ENCODE measurements around the gene DCLK1. TPM values are rescaled to one million over a fixed set of nuclear protein-coding genes. Genes with fewer than 3 reads are reported as not detected.

The DCLK1 gene
- total RNA-seq, 2 donors from 2014 or later: 64.4 to 112 TPM

- intact Hi-C loops (cut with DNase I): no loop called here
- DNase-seq (ENCODE audit: low spot score): no peak
Observed at GRCh38 chr13:35792021-35792420, 339.2 kb downstream of the DCLK1 start.

GRCh38 chr13:35791184-35791851, 339.9 kb downstream of the DCLK1 start:
- no peak for DNase-seq (ENCODE audit: low spot score)

GRCh38 chr13:35789335-35790165, 341.6 kb downstream of the DCLK1 start:
- no peak for DNase-seq (ENCODE audit: low spot score)
- intact Hi-C loops (cut with DNase I): no loop called here

More at GRCh38 chr13:35791184-35791851, 339.9 kb downstream of the DCLK1 start:
- intact Hi-C loops (cut with DNase I): no loop called here

GRCh38 chr13:35787937-35788336, 343.2 kb downstream of the DCLK1 start:
- intact Hi-C loops (cut with DNase I): no loop called here
- no peak for DNase-seq (ENCODE audit: low spot score)

GRCh38 chr13:35785576-35786303, 345.4 kb downstream of the DCLK1 start:
- no peak for DNase-seq (ENCODE audit: low spot score)
- intact Hi-C loops (cut with DNase I): no loop called here

- no peak for DNase-seq (ENCODE audit: low spot score)
Observed at GRCh38 chr13:35784286-35784951, 346.8 kb downstream of the DCLK1 start.

GRCh38 chr13:35782793-35783192, 348.4 kb downstream of the DCLK1 start:
- intact Hi-C loops (cut with DNase I): no loop called here

More at GRCh38 chr13:35784286-35784951, 346.8 kb downstream of the DCLK1 start:
- intact Hi-C loops (cut with DNase I): no loop called here

GRCh38 chr13:35781036-35782000, 349.9 kb downstream of the DCLK1 start:
- DNase-seq (ENCODE audit: low spot score): no peak
- intact Hi-C loops (cut with DNase I): no loop called here

More at GRCh38 chr13:35782793-35783192, 348.4 kb downstream of the DCLK1 start:
- no peak for DNase-seq (ENCODE audit: low spot score)

GRCh38 chr13:35780613-35781012, 350.6 kb downstream of the DCLK1 start:
- intact Hi-C loops (cut with DNase I): no loop called here
- no peak for DNase-seq (ENCODE audit: low spot score)

GRCh38 chr13:35771898-35772297, 359.3 kb downstream of the DCLK1 start:
- intact Hi-C loops (cut with DNase I): no loop called here

GRCh38 chr13:35770756-35771297, 360.4 kb downstream of the DCLK1 start:
- DNase-seq (ENCODE audit: low spot score): no peak
- intact Hi-C loops (cut with DNase I): no loop called here

More at GRCh38 chr13:35771898-35772297, 359.3 kb downstream of the DCLK1 start:
- DNase-seq (ENCODE audit: low spot score): no peak

- intact Hi-C loops (cut with DNase I): no loop called here
- no peak for DNase-seq (ENCODE audit: low spot score)
Observed at GRCh38 chr13:35769812-35770211, 361.4 kb downstream of the DCLK1 start.

- DNase-seq (ENCODE audit: low spot score): no peak
- intact Hi-C loops (cut with DNase I): no loop called here
Observed at GRCh38 chr13:35768551-35768950, 362.6 kb downstream of the DCLK1 start.

GRCh38 chr13:35768073-35768472, 363.1 kb downstream of the DCLK1 start:
- intact Hi-C loops (cut with DNase I): no loop called here
- no peak for DNase-seq (ENCODE audit: low spot score)

GRCh38 chr13:35767256-35767976, 363.8 kb downstream of the DCLK1 start:
- intact Hi-C loops (cut with DNase I): no loop called here
- no peak for DNase-seq (ENCODE audit: low spot score)

GRCh38 chr13:35766663-35767062, 364.5 kb downstream of the DCLK1 start:
- intact Hi-C loops (cut with DNase I): no loop called here
- no peak for DNase-seq (ENCODE audit: low spot score)

- intact Hi-C loops (cut with DNase I): no loop called here
- DNase-seq (ENCODE audit: low spot score): no peak
Observed at GRCh38 chr13:35765941-35766340, 365.2 kb downstream of the DCLK1 start.

Data from posterior vena cava (tissue), 2 donors.